Medulla oblongata (tissue), 1 donor: Measurements from ENCODE around the gene DRD3.
A peak's percentile ranks its signal among the peaks of the same experiment; 100 is the strongest.

ENCODE experiments used
- DNase-seq: peaks from one replicate; pipeline ENCODE4 v3.0.0-alpha.2; 2015; ENCODE audit errors: extremely low spot score

DRD3 gene

GRCh38 chr3:114178770-114179368 is at the start of gene DRD3:
TSS of gene DRD3 (minus strand) at chr3:114179052. CDS start at chr3:114171992, 7,060 bp downstream.
- DNase-seq: peak; percentile 4

- no peak for DNase-seq
Observed at GRCh38 chr3:114227076-114227475, 48.2 kb upstream of the DRD3 start.

DNA sequence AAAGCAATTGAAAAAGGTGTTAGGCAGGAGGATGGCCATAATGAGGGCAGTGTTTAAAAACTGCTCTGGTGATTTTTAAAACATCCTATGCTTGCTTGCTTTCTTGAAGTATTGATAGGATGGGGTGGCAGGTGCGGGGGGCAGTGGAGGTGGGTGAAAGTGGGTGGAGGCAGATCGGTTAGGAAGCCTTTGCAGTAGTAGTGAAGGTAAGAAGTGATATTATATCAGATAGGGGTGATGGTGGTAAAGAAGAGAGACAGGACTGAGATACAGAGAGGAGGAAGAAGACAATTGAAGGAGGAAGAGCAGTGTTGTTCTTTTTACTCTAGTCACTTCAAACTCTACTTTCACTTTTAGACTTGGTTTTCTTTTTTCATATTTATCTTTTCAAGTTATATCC is 47.5 kb upstream of the DRD3 start:
- DNase-seq: no peak

- DNase-seq: no peak
Observed at GRCh38 chr3:114223143-114223542, 44.3 kb upstream of the DRD3 start.

DNA sequence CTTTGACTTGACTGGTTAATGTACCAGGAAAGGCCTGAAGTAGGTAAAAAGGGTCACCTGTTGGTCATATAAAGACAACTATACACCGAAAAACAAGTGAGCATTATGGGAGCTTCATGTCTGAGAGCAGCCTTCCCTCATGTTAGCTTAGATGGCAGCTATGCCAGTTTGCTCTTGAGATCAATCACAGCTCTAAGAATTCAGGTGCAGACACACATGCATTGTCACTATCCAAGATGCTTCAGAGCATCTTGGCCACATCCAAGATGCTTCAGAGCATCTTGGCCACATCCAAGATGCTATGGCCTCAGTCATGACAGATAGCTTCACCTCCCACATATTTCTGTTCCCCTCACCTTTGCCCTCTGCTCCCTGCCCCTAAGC is 43.0 kb upstream of the DRD3 start:
- DNase-seq: no peak

DNA sequence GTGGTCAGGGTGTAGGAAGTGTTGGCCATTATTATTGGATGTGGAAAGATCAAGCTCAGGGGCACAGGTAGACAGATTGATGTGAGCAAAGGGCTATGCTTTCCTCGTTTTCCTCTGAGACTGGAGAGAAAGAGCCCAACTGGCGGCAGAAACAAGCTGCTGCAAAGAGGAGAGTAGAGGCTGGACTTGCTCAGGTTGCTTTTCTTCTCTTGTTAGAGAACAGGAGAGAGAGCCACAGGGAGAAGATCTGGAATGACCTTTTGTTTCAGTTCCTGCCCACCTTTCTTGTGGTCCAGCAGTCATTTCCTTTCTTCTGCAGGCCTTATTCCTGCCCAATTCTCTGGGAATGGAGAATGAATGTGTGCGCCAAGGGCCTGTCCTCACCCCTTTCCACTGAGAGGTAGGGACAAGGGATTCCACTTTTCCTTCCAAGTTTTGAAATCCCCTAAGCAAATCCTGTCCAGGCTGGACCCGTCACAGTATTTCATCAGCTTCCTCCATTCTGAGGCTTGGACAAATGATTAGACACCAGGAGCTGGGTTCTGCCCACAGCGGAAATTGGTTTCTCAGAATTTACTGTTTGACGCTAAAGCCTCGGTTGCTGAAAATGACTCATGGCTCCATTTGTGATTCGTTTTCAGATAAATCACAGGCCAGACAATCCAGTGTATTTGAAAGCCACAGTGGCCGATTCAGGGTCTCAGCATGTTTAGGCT is 42.5 kb upstream of the DRD3 start:
- DNase-seq: no peak

GRCh38 chr3:114219741-114220140 is 40.9 kb upstream of the DRD3 start:
- DNase-seq: no peak

DNA sequence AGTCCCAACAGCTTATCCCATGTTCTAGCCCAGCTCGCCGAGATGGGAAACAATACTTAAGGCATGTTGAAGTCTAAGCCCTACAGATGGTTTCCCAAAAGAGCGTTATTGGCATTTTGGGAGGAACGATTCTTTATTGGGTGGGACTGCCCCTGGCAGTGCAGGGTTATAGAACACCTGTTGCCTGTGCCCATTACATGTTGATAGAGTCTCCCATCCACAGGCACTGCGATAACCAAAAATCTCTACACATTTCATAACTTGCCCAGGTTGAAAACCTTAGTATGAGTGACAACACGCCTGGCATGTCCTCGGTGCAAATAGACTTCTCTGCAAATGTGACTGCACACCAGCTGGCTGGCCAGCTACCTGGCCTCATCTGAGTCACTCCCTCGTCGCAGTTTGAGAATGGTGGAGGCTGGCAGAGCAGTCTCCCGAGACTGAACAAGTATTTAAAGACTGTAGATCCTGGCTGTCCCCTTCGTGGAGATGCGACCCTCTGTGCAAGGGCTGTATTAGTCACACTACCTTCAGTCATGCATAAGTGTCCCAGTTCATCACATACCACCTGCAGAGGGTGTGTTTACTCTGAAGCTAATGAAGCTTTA is 39.8 kb upstream of the DRD3 start:
- DNase-seq: no peak

DNA sequence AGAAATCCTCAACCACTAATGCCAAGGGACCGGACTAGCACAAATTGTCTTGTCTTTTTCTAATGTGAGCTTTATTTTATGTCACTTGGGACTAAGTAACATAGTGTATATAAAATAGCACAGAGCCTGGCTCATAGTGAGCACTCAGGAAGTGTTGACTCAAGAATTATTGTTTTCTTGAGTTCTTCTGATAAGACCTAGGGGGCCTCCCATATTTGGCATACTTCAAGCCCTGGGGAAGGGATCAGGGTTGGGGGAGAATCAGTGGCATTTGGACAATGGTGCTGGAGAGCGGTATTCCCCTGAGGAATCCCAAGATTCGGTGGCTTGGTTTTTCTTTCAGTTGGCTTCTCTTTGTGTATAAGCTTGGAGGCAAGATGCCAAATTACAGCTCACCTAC is 39.2 kb upstream of the DRD3 start:
- DNase-seq: no peak

DNA sequence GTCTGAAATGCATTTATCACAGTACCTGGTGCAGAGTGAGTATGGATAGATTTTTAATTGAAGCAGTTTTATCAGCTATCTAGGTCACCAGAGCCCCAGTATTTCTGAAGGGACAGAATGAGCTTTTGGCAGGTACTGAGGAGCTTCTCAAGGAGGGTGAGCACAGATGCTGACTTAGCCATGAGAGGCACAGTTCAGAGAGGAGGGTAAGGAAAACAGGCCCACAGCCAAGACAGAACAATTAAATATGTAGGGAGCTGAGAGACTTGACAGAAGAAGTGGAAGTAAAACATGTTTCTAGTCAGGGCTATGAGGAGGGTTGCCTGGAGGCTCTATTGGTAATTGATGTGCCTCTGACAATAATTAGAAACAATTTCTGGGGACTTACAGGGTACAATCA is 38.4 kb upstream of the DRD3 start:
- DNase-seq: no peak

- DNase-seq: no peak
Observed at GRCh38 chr3:114216186-114216970, 37.5 kb upstream of the DRD3 start.

DNA sequence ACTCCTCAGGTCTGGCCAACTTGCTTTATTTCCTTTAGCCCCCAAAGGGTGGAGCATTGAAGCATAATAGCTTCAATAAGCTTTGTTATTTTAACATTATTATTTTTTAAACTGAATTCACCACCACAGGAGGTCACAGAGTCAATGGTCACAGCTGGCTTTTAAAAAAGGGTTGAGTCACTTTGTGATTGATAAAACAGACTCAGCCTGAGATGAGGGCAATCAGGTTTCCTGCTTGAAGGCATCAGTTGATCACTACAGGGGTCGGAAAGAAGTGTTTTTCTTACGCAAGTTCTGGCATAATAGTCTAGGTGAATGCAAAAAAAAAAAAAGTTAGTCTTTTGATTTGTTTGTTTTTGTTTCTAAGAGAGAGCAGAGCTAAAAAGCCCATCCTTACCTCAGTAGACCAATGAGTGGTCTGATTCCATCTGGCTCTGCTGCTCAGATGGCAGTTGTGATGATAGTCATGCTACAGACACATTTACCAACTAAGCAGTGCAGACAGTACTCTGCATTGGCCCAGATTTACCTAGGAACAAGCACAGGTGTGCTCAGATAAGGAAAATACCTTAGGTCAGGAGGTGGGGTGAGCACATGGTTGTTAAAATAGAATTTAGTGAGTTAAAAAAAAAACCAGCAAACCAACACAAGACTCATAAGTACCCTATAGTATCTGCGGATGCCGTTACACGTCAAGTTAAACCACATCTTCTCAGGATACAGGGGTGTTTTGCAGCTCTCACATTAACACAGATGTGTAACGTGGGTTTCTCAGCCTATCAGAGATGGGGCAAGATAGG is 35.9 kb upstream of the DRD3 start:
- DNase-seq: no peak

DNA sequence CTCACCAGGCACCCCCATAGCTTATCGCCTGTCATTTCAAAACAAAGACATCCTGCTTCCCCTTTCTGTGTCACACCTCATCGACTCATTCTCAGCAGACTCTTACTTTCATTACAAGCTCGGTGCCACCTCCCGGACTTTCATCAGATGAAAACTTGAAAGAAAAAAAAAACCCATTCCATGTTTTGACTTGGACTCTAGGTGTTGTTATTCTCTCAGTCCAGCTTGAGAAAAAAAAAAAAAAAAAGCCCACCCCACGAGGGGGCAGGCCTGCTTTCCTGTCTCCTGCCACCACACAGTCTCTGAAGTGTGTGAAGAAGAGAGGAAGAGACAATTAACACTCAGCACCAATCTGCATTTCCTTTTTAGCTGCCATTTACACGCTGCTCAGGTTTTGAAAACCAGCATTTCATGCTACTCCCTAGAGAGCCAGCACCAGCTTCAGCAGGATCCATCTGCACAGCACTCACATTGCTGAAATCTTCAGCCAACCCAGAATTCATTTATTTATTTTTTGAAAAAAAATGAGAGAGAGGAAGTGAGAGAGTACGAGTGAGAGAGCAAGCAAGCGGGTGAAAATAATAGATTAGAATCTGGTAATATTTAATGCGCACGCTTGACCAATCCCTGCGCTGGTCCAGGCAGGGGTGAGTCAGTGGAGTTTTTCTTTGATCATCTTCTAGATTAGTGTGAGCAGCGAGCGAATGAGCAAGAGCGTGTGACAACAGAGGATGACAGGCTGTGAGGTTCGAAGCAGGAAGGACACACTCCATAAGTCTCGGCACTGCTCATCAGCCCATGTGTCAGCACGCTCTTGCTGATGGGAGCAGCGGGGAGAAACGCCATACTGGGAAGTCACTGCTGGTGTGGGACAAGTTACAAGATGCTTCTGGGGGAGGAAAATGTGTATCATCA is 35.0 kb upstream of the DRD3 start:
- peak; percentile 21 for DNase-seq

GRCh38 chr3:114213292-114213626 is 34.4 kb upstream of the DRD3 start:
- no peak for DNase-seq

- no peak for DNase-seq
Observed at GRCh38 chr3:114212646-114213045, 33.8 kb upstream of the DRD3 start.

DNA sequence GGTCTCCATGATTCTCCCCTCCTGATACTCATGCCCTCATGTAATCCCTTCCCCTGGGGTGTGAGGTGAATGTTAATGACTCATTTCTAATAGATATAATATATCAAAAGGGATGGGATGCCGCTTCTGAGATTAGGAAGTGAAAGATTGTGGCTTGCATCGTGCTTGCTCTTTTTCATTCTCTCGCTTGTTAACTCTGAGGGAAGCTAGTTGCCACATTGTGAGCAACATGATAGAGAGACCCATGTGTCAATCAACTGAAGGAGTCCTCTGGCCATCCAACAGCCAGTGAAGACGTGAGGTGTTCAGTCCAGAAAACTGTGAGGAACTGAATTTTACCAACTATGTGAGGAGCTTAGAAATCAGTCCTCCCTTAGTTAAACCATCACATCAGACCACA is 28.9 kb upstream of the DRD3 start:
- DNase-seq: no peak

DNA sequence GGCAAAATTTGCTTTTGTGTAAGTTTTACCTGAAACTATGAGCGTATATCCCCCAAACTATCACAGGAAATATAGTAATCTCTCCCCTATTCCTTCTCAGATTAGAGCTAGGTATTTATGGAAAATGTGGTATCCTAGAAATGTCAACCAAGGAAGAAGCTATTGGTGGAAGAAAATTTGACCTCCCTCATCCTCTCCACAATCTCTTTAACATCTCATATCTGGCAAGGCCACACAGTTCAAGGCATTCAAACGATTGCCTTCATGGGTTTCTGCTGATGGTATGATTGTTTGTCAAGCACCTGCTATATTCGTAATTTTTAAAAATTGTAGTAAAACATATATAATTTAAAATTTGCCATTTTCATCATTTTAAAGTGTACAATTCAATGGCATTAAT is 27.5 kb upstream of the DRD3 start:
- no peak for DNase-seq

GRCh38 chr3:114205541-114205940 is 26.7 kb upstream of the DRD3 start:
- DNase-seq: no peak

GRCh38 chr3:114194750-114195149 is 15.9 kb upstream of the DRD3 start:
- no peak for DNase-seq

GRCh38 chr3:114192136-114192535 is 13.3 kb upstream of the DRD3 start:
- DNase-seq: no peak

GRCh38 chr3:114186501-114186900 is 7.6 kb upstream of the DRD3 start:
- DNase-seq: no peak
